ENCODE measurements around the gene KLHL24.
A peak's percentile ranks its signal among the peaks of the same experiment; 100 is the strongest.
"Not testable (repeated sequence)": the region's sequence is repeated elsewhere in the genome, so short reads cannot be mapped to it uniquely, and the experiment has no call there.

The KLHL24 gene

GRCh38 chr3:183635107-183635430, 354 bp upstream of the KLHL24 start:
- DNase-seq = no peak

GRCh38 chr3:183636221-183637105, 1.0 kb downstream of the KLHL24 start:
- peak; percentile 95 for DNase-seq

GRCh38 chr3:183637106-183637486, 1.7 kb downstream of the KLHL24 start:
- DNase-seq = no peak

GRCh38 chr3:183637633-183638032, 2.2 kb downstream of the KLHL24 start:
- DNase-seq = not testable (repeated sequence)

- no peak for DNase-seq
Observed at GRCh38 chr3:183638101-183638852, 2.9 kb downstream of the KLHL24 start.

- DNase-seq = not testable (repeated sequence)
Observed at GRCh38 chr3:183640635-183641034, 5.2 kb downstream of the KLHL24 start.

GRCh38 chr3:183641882-183642281, 6.5 kb downstream of the KLHL24 start:
- no peak for DNase-seq

GRCh38 chr3:183644244-183644643, 8.8 kb downstream of the KLHL24 start:
- no peak for DNase-seq

GRCh38 chr3:183645254-183645653, 9.8 kb downstream of the KLHL24 start:
- no peak for DNase-seq

- peak; percentile 59 for DNase-seq
Observed at GRCh38 chr3:183650554-183650953, 15.1 kb downstream of the KLHL24 start.

GRCh38 chr3:183653209-183654064, 18.0 kb downstream of the KLHL24 start:
- no peak for DNase-seq

- no peak for DNase-seq
Observed at GRCh38 chr3:183654727-183655126, 19.3 kb downstream of the KLHL24 start.

- no peak for DNase-seq
Observed at GRCh38 chr3:183662099-183662498, 26.7 kb downstream of the KLHL24 start.

GRCh38 chr3:183664913-183665381, 29.5 kb downstream of the KLHL24 start:
- peak; percentile 92 for DNase-seq

- DNase-seq = no peak
Observed at GRCh38 chr3:183680061-183680460, 44.6 kb downstream of the KLHL24 start.

- no peak for DNase-seq
Observed at GRCh38 chr3:183687705-183688104, 52.3 kb downstream of the KLHL24 start.

GRCh38 chr3:183688874-183689273, 53.5 kb downstream of the KLHL24 start:
- no peak for DNase-seq

- not testable (repeated sequence) for DNase-seq
Observed at GRCh38 chr3:183689621-183690020, 54.2 kb downstream of the KLHL24 start.

- DNase-seq = no peak
Observed at GRCh38 chr3:183690402-183690995, 55.1 kb downstream of the KLHL24 start.

GRCh38 chr3:183692436-183692835, 57.0 kb downstream of the KLHL24 start:
- no peak for DNase-seq

- DNase-seq = no peak
Observed at GRCh38 chr3:183695569-183696364, 60.3 kb downstream of the KLHL24 start.

- no peak for DNase-seq
Observed at GRCh38 chr3:183697123-183697609, 61.7 kb downstream of the KLHL24 start.
